ENCODE results near the gene KDSR.

KDSR gene

GRCh38 chr18:63346480-63347183 is 20.4 kb downstream of the KDSR start:
- TF ChIP-seq CTCF (IDR thresholded peaks at IDR 0.05): no peak
- no peak for TF ChIP-seq ZFX (IDR thresholded peaks at IDR 0.05; ENCODE audit: borderline replicate concordance)
- no peak overlapping the region for H3K27ac ChIP-seq

- H3K27ac ChIP-seq: no peak overlapping the region
These were observed 21.0 kb downstream of the KDSR start for GRCh38 chr18:63346031-63346430.

GRCh38 chr18:63344918-63345317 is 22.1 kb downstream of the KDSR start:
- H3K27ac ChIP-seq: no peak overlapping the region
- TF ChIP-seq ZFX (IDR thresholded peaks at IDR 0.05; ENCODE audit: borderline replicate concordance) (no peak), CTCF (IDR thresholded peaks at IDR 0.05) (no peak)

More at GRCh38 chr18:63346031-63346430, 21.0 kb downstream of the KDSR start:
- TF ChIP-seq CTCF (IDR thresholded peaks at IDR 0.05): no peak
- no peak for TF ChIP-seq ZFX (IDR thresholded peaks at IDR 0.05; ENCODE audit: borderline replicate concordance)

- TF ChIP-seq ZFX (IDR thresholded peaks at IDR 0.05; ENCODE audit: borderline replicate concordance) (no peak), CTCF (IDR thresholded peaks at IDR 0.05) (no peak)
- no peak overlapping the region for H3K27ac ChIP-seq
These were observed 22.7 kb downstream of the KDSR start for GRCh38 chr18:63344263-63344662.

GRCh38 chr18:63342206-63342605 is 24.8 kb downstream of the KDSR start:
- H3K27ac ChIP-seq: no peak overlapping the region

GRCh38 chr18:63339920-63340484 is 27.0 kb downstream of the KDSR start:
- TF ChIP-seq CTCF (IDR thresholded peaks at IDR 0.05) (peak; percentile 76), ZFX (IDR thresholded peaks at IDR 0.05; ENCODE audit: borderline replicate concordance) (no peak)
- H3K27ac ChIP-seq: no peak overlapping the region

More at GRCh38 chr18:63342206-63342605, 24.8 kb downstream of the KDSR start:
- TF ChIP-seq CTCF (IDR thresholded peaks at IDR 0.05) (peak; percentile 38), ZFX (IDR thresholded peaks at IDR 0.05; ENCODE audit: borderline replicate concordance) (no peak)

GRCh38 chr18:63336366-63337099 is 30.5 kb downstream of the KDSR start:
- no peak for TF ChIP-seq CTCF (IDR thresholded peaks at IDR 0.05)
- TF ChIP-seq ZFX (IDR thresholded peaks at IDR 0.05; ENCODE audit: borderline replicate concordance): no peak
- H3K27ac ChIP-seq: no peak overlapping the region

Measured in 22Rv1 (cell line).